Measurements from ENCODE around the gene MOB3B.

Gene MOB3B

DNA sequence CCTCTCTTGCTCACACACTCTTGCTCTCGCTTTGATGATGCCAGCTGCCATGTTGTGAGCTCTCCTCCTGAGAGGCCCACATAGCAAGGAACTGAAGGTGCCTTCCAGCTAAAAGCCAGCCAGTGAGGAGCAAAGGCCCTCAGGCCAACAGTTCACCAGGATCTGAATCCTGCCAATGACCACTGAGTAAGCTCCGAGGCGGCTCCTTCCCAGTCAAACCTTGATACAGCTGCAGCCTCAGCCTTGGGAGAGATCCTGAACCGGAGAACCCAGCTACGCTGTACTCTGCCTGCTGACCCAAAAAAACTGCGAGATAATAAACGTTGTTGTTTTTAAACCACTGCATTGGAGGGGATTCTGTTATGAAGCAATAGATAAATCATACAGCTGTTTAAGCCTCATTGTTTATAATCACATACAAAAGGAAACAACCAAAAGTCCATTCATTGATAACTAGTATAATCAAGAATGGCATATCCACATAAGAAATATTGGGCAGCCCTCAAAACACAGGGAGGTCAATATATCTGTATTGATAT, 54.5 kb downstream of the MOB3B start (continued):
- TF ChIP-seq, protein P1, sequence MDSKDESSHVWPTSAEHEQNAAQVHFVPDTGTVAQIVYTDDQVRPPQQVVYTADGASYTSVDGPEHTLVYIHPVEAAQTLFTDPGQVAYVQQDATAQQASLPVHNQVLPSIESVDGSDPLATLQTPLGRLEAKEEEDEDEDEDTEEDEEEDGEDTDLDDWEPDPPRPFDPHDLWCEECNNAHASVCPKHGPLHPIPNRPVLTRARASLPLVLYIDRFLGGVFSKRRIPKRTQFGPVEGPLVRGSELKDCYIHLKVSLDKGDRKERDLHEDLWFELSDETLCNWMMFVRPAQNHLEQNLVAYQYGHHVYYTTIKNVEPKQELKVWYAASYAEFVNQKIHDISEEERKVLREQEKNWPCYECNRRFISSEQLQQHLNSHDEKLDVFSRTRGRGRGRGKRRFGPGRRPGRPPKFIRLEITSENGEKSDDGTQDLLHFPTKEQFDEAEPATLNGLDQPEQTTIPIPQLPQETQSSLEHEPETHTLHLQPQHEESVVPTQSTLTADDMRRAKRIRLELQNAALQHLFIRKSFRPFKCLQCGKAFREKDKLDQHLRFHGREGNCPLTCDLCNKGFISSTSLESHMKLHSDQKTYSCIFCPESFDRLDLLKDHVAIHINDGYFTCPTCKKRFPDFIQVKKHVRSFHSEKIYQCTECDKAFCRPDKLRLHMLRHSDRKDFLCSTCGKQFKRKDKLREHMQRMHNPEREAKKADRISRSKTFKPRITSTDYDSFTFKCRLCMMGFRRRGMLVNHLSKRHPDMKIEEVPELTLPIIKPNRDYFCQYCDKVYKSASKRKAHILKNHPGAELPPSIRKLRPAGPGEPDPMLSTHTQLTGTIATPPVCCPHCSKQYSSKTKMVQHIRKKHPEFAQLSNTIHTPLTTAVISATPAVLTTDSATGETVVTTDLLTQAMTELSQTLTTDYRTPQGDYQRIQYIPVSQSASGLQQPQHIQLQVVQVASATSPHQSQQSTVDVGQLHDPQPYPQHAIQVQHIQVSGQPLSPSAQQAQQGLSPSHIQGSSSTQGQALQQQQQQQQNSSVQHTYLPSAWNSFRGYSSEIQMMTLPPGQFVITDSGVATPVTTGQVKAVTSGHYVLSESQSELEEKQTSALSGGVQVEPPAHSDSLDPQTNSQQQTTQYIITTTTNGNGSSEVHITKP (tag by site-specific recombination; IDR thresholded peaks at IDR 0.05) = no peak
- TF ChIP-seq HOXD13 (CRISPR knock-in tag; IDR thresholded peaks at IDR 0.05; ENCODE audit: borderline replicate concordance) (no peak), ZNF302 (tag by site-specific recombination; IDR thresholded peaks at IDR 0.05; ENCODE audit: low read depth) (no peak)
- TF ChIP-seq, protein P2, sequence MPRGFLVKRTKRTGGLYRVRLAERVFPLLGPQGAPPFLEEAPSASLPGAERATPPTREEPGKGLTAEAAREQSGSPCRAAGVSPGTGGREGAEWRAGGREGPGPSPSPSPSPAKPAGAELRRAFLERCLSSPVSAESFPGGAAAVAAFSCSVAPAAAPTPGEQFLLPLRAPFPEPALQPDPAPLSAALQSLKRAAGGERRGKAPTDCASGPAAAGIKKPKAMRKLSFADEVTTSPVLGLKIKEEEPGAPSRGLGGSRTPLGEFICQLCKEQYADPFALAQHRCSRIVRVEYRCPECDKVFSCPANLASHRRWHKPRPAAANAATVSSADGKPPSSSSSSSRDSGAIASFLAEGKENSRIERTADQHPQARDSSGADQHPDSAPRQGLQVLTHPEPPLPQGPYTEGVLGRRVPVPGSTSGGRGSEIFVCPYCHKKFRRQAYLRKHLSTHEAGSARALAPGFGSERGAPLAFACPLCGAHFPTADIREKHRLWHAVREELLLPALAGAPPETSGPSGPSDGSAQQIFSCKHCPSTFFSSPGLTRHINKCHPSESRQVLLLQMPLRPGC (tag by site-specific recombination; IDR thresholded peaks at IDR 0.05) = no peak

DNA sequence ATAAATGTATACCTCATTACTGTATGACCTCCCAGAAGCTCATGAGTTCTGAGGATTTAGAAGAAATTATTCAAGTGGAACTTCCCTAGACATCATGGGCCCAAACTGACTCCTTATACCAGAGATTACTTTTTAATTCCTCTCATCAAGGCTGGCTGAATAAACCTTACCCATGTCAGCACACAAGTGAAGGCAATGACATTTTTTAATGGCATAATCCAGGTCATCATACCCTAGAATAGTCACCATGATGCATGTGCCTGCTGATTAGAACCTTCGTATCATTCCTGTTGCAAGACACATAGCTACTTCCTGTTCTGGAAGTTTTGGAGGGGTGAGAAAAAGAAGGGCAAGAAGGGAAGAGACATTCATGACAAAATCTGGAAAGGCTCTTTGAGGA, 55.3 kb downstream of the MOB3B start:
- Histone ChIP-seq H3K27ac (ENCODE audit: extremely low read depth, low read depth, low read length) (no peak overlapping the region), H3K36me3 (ENCODE audit: control insufficient read depth in 2 of 2, insufficient read depth in 1 of 2, low read length in 2 of 2) (no peaks in the 10 kb centered on the region), H3K4me3 (ENCODE audit: low read depth, low read length) (no peak overlapping the region), H3K4me1 (ENCODE audit: control insufficient read depth, insufficient read depth, low read length) (peaks cover 9% of the 10 kb centered on the region), H3K9me3 (ENCODE audit: control insufficient read depth, insufficient read depth, low read depth, low read length) (no peaks in the 10 kb centered on the region)
- CTCF ChIA-PET = interaction anchor here (0.6 to 1.7 kb wide), 2 partner anchors 56 to 529 kb away, joined by 3 to 4 read pairs; no protein-coding TSS in a partner anchor
- POLR2A ChIA-PET = no interaction called here
- TF ChIP-seq, protein P3, sequence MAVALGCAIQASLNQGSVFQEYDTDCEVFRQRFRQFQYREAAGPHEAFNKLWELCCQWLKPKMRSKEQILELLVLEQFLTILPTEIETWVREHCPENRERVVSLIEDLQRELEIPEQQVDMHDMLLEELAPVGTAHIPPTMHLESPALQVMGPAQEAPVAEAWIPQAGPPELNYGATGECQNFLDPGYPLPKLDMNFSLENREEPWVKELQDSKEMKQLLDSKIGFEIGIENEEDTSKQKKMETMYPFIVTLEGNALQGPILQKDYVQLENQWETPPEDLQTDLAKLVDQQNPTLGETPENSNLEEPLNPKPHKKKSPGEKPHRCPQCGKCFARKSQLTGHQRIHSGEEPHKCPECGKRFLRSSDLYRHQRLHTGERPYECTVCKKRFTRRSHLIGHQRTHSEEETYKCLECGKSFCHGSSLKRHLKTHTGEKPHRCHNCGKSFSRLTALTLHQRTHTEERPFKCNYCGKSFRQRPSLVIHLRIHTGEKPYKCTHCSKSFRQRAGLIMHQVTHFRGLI (tag by site-specific recombination; IDR thresholded peaks at IDR 0.05) = no peak
- TF ChIP-seq ZFHX2 (tag by site-specific recombination; conservative IDR thresholded peaks at IDR 0.05) (no peak), KLF8 (tag by site-specific recombination; IDR thresholded peaks at IDR 0.05) (no peak), ZNF626 (tag by site-specific recombination; IDR thresholded peaks at IDR 0.05) (no peak), ZNF596 (tag by site-specific recombination; IDR thresholded peaks at IDR 0.05) (no peak), BCL11A (tag by site-specific recombination; IDR thresholded peaks at IDR 0.05; ENCODE audit: low read depth) (no peak), ZSCAN23 (tag by site-specific recombination; IDR thresholded peaks at IDR 0.05) (no peak), ZNF341 (tag by site-specific recombination; IDR thresholded peaks at IDR 0.05; ENCODE audit: low read depth) (no peak)
- TF ChIP-seq, protein P4, sequence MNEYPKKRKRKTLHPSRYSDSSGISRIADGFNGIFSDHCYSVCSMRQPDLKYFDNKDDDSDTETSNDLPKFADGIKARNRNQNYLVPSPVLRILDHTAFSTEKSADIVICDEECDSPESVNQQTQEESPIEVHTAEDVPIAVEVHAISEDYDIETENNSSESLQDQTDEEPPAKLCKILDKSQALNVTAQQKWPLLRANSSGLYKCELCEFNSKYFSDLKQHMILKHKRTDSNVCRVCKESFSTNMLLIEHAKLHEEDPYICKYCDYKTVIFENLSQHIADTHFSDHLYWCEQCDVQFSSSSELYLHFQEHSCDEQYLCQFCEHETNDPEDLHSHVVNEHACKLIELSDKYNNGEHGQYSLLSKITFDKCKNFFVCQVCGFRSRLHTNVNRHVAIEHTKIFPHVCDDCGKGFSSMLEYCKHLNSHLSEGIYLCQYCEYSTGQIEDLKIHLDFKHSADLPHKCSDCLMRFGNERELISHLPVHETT (tag by site-specific recombination; IDR thresholded peaks at IDR 0.05) = no peak
- TF ChIP-seq, protein P5, sequence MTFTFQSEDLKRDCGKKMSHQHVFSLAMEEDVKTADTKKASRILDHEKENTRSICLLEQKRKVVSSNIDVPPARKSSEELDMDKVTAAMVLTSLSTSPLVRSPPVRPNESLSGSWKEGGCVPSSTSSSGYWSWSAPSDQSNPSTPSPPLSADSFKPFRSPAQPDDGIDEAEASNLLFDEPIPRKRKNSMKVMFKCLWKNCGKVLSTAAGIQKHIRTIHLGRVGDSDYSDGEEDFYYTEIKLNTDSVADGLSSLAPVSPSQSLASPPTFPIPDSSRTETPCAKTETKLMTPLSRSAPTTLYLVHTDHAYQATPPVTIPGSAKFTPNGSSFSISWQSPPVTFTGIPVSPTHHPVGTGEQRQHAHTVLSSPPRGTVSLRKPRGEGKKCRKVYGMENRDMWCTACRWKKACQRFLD (tag by site-specific recombination; IDR thresholded peaks at IDR 0.05) = no peak
- TF ChIP-seq, protein P6, sequence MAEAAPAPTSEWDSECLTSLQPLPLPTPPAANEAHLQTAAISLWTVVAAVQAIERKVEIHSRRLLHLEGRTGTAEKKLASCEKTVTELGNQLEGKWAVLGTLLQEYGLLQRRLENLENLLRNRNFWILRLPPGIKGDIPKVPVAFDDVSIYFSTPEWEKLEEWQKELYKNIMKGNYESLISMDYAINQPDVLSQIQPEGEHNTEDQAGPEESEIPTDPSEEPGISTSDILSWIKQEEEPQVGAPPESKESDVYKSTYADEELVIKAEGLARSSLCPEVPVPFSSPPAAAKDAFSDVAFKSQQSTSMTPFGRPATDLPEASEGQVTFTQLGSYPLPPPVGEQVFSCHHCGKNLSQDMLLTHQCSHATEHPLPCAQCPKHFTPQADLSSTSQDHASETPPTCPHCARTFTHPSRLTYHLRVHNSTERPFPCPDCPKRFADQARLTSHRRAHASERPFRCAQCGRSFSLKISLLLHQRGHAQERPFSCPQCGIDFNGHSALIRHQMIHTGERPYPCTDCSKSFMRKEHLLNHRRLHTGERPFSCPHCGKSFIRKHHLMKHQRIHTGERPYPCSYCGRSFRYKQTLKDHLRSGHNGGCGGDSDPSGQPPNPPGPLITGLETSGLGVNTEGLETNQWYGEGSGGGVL (tag by site-specific recombination; IDR thresholded peaks at IDR 0.05) = no peak
- TF ChIP-seq, protein P7, sequence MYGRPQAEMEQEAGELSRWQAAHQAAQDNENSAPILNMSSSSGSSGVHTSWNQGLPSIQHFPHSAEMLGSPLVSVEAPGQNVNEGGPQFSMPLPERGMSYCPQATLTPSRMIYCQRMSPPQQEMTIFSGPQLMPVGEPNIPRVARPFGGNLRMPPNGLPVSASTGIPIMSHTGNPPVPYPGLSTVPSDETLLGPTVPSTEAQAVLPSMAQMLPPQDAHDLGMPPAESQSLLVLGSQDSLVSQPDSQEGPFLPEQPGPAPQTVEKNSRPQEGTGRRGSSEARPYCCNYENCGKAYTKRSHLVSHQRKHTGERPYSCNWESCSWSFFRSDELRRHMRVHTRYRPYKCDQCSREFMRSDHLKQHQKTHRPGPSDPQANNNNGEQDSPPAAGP (tag by site-specific recombination; IDR thresholded peaks at IDR 0.05) = no peak
- TF ChIP-seq, protein P8, sequence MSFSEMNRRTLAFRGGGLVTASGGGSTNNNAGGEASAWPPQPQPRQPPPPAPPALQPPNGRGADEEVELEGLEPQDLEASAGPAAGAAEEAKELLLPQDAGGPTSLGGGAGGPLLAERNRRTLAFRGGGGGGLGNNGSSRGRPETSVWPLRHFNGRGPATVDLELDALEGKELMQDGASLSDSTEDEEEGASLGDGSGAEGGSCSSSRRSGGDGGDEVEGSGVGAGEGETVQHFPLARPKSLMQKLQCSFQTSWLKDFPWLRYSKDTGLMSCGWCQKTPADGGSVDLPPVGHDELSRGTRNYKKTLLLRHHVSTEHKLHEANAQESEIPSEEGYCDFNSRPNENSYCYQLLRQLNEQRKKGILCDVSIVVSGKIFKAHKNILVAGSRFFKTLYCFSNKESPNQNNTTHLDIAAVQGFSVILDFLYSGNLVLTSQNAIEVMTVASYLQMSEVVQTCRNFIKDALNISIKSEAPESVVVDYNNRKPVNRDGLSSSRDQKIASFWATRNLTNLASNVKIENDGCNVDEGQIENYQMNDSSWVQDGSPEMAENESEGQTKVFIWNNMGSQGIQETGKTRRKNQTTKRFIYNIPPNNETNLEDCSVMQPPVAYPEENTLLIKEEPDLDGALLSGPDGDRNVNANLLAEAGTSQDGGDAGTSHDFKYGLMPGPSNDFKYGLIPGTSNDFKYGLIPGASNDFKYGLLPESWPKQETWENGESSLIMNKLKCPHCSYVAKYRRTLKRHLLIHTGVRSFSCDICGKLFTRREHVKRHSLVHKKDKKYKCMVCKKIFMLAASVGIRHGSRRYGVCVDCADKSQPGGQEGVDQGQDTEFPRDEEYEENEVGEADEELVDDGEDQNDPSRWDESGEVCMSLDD (tag by site-specific recombination; IDR thresholded peaks at IDR 0.05) = no peak
- TF ChIP-seq, protein P9, sequence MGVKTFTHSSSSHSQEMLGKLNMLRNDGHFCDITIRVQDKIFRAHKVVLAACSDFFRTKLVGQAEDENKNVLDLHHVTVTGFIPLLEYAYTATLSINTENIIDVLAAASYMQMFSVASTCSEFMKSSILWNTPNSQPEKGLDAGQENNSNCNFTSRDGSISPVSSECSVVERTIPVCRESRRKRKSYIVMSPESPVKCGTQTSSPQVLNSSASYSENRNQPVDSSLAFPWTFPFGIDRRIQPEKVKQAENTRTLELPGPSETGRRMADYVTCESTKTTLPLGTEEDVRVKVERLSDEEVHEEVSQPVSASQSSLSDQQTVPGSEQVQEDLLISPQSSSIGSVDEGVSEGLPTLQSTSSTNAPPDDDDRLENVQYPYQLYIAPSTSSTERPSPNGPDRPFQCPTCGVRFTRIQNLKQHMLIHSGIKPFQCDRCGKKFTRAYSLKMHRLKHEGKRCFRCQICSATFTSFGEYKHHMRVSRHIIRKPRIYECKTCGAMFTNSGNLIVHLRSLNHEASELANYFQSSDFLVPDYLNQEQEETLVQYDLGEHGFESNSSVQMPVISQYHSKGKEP (tag by site-specific recombination; IDR thresholded peaks at IDR 0.05) = no peak

Data from HEK293 (cell line).